Right lung (tissue), 10 donors: Measurements from ENCODE around the gene PCIF1. TPM values are rescaled to one million over a fixed set of nuclear protein-coding genes. Genes with fewer than 3 reads are reported as not detected.

Source experiments
- DNase-seq, 2 donors: peaks; one replicate each; pipeline ENCODE4 v3.0.0-alpha.2; 2013
- long read RNA-seq, 8 donors: transcript quantifications; one replicate each; lab custom pipeline, GENCODE V29; 2026
- polyA plus RNA-seq, 5 donors: library from polyadenylated mRNA; unstranded; fragments of 120-200 nt; gene quantifications; one replicate each; pipeline versions ENCODE4 v1.2.1 to v1.2.3, GENCODE V29; 2013; ENCODE audit warnings: inconsistent platforms in 1 of 5, low replicate concordance in 1 of 5; ENCODE audit not compliant: insufficient read length in 5 of 5, insufficient read depth in 1 of 5

Gene PCIF1
- 10 to 100 TPM; 35.5 to 51.2 (median 44.2) TPM for polyA plus RNA-seq
- long read RNA-seq, donor 1, transcript PCIF1-201 (17 exons, 2,747 nt), result major isoform, 11 of 37 reads
- long read RNA-seq, donor 1, partial matches to known transcripts, result 22 of 37 reads
- long read RNA-seq, donor 1, other reads (novel, unspliced or antisense), result 0 of 37 reads
- long read RNA-seq, donor 2, partial matches to known transcripts, result 7 of 12 reads
- long read RNA-seq, donor 2, other reads (novel, unspliced or antisense), result 0 of 12 reads
- long read RNA-seq, donor 3, transcript PCIF1-201 (17 exons, 2,747 nt), result major isoform, 6 of 8 reads
- long read RNA-seq, donor 3, partial matches to known transcripts, result 0 of 8 reads
- long read RNA-seq, donor 3, other reads (novel, unspliced or antisense), result 0 of 8 reads
- long read RNA-seq, donor 4, partial matches to known transcripts, result 0 of 5 reads
- long read RNA-seq, donor 4, other reads (novel, unspliced or antisense), result 0 of 5 reads
- long read RNA-seq, donor 5, transcript PCIF1-201 (17 exons, 2,747 nt), result major isoform, 7 of 30 reads
- long read RNA-seq, donor 5, partial matches to known transcripts, result 21 of 30 reads
- long read RNA-seq, donor 5, other reads (novel, unspliced or antisense), result 0 of 30 reads
- long read RNA-seq, donor 6, transcript PCIF1-201 (17 exons, 2,747 nt), result major isoform, 14 of 35 reads
- long read RNA-seq, donor 6, transcript PCIF1-203 (2 exons, 627 nt), result minor isoform, 5 of 35 reads
- long read RNA-seq, donor 6, partial matches to known transcripts, result 16 of 35 reads
- long read RNA-seq, donor 6, other reads (novel, unspliced or antisense), result 0 of 35 reads
- long read RNA-seq, donor 7, transcript PCIF1-201 (17 exons, 2,747 nt), result major isoform, 13 of 24 reads
- long read RNA-seq, donor 7, transcript PCIF1-203 (2 exons, 627 nt), result minor isoform, 5 of 24 reads
- long read RNA-seq, donor 7, partial matches to known transcripts, result 6 of 24 reads
- long read RNA-seq, donor 7, other reads (novel, unspliced or antisense), result 0 of 24 reads
- long read RNA-seq, donor 8, transcript PCIF1-201 (17 exons, 2,747 nt), result major isoform, 6 of 7 reads
- long read RNA-seq, donor 8, partial matches to known transcripts, result 0 of 7 reads
- long read RNA-seq, donor 8, other reads (novel, unspliced or antisense), result 0 of 7 reads

- peak; percentile 99 to 100 for DNase-seq
Measured at GRCh38 chr20:45934586-45935415, at the start of gene PCIF1. Gene PCIF1, plus strand, starts transcription at chr20:45934683. Its CDS starts 4,317 bp downstream, at chr20:45939000.

GRCh38 chr20:45886590-45887345 lies 47.7 kb upstream of the PCIF1 start:
- no peak for DNase-seq

GRCh38 chr20:45887346-45887715 lies 47.2 kb upstream of the PCIF1 start, which contains the start of gene SPATA25:
Gene SPATA25, minus strand, starts transcription at chr20:45887622. Its CDS starts 32 bp downstream, at chr20:45887590.
- no peak for DNase-seq

- no peak for DNase-seq
Measured at GRCh38 chr20:45888681-45889080, 45.8 kb upstream of the PCIF1 start.

DNA sequence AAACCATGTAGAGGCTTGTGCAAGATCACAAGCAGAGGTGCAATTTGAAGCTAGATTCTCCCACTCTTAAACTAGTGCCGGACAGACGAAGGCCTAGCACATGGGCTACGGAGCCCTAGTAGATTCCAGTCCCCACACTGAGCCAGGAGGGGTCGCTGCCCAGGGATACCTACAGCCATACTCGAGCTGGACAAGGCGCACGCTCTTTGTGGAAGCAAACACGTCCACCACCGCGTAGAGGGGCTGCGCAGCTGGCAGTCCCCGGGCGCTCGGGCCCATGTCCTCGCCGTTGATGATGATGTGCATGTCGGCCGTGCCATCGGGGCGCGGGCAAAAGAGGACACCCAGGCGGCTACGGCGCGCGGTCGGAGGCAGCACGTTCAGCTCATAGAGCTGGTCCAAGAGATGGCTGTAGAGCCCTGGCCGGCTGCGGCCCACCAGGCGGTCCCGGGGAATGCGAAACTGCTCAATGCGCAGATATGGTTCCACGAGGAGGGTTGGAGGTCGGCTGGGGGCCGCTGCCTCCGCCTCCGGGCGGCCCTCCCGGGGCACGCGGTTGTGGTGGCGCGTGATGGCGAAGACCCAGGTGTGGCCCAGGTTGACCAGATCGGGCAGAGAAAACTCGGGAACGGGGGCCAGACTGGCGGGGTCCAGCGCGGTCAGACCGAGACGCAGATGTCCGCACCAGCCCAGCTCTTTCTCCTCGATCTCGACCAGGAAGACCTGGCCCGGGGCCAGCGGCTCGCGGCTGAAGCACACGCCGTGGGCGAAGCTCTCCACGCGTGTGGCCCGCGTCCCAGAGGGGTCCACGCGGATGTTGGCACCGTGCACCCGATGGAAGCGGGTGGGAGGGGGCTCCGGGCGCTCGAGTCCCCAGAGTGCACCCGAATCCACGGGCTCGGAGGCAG lies 44.2 kb upstream of the PCIF1 start:
- peak; percentile 70 to 76 for DNase-seq

GRCh38 chr20:45890985-45891983 lies 43.2 kb upstream of the PCIF1 start, which contains the start of the genes CTSA and NEURL2:
Gene CTSA, plus strand, starts transcription at chr20:45891335. Its CDS starts 234 bp downstream, at chr20:45891569.
Gene NEURL2, minus strand, starts transcription at chr20:45891208. Its CDS starts 217 bp downstream, at chr20:45890991.
- peak; percentile 88 to 91 for DNase-seq

DNA sequence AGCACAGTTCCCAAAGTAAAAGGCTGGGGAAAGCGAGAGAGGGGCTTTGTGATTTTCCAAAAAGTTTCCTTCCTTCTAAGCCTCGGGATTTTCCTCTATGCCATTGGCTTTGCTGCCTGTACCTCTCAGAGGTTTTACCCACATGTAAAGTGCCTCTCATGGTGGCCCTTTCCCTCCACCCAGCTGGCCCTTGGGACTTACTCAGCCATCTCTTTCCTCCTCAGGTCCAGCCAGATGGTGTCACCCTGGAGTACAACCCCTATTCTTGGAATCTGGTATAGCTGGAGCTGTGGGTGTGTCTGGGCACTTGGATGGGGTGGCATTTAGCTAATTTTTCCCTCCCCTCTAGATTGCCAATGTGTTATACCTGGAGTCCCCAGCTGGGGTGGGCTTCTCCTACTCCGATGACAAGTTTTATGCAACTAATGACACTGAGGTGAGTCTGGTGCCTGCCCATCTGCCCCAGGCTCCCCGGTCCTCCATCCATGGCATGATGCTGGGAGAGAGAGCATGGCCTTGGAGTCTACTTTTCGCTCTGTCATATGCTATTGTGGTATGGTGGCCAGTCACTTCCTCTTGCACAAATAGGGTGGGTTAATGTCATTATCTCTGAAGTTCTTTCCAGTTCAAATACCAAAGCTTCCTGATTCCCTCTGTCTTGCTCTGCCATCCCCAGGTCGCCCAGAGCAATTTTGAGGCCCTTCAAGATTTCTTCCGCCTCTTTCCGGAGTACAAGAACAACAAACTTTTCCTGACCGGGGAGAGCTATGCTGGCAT lies 42.2 kb upstream of the PCIF1 start:
- DNase-seq, result peak in 1 of 2 donors; percentile 2

- DNase-seq, result no peak
Measured at GRCh38 chr20:45892828-45893500, 41.5 kb upstream of the PCIF1 start.

- DNase-seq, result no peak
Measured at GRCh38 chr20:45893831-45894230, 40.7 kb upstream of the PCIF1 start.

GRCh38 chr20:45894797-45895196 lies 39.7 kb upstream of the PCIF1 start:
- DNase-seq, result no peak

DNA sequence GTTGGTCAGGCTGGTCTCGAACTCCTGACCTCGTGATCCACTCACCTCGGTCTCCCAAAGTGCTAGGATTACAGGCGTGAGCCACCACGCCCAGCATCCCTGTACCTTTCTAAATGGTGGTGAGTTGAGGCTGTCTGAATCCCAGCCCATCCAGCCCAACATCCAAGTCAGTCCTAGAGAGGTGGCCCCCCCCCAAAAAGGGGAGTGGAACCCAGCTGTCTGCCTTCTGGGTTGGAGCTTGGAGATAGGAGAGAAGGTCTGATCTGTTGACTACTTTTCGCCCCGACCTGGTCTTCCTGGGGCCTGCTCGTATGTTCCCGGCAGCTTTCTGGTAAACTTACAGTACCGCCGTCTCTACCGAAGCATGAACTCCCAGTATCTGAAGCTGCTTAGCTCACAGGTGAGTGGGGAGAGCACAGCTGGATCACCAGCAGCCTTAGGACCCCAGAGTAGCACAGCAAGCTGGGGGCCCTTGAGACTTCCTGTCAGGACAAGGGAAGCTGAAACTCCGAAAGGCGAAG lies 37.8 kb upstream of the PCIF1 start:
- no peak for DNase-seq

- no peak for DNase-seq
Measured at GRCh38 chr20:45897289-45897688, 37.2 kb upstream of the PCIF1 start.

GRCh38 chr20:45897692-45898091 lies 36.8 kb upstream of the PCIF1 start:
- DNase-seq, result no peak

- DNase-seq, result no peak
Measured at GRCh38 chr20:45898285-45898684, 36.2 kb upstream of the PCIF1 start.

- DNase-seq, result no peak
Measured at GRCh38 chr20:45899046-45899835, 35.2 kb upstream of the PCIF1 start.
